Panc1 (cell line): ENCODE results near the gene COL11A2. TPM values are rescaled to one million over a fixed set of nuclear protein-coding genes. Genes with fewer than 3 reads are reported as not detected.

Experiments
- ATAC-seq: fragments of 200-7000 bp; cut with Tn5 transposase; 2 replicates; pipeline ENCODE4 v1.9.1; 2020; ENCODE audit warnings: mild to moderate bottlenecking, moderate library complexity
- BruUV-seq: library from RNA; stranded (reverse); fragments of 400-500 nt; replicated peaks from 2 replicates; lab custom pipeline; 2021; lab: Mats Ljungman, UMichigan
- CTCF ChIA-PET: fragments of 300-600 bp; sonication (Branson Sonifier 250); formaldehyde crosslinking; loops from one replicate; lab custom pipeline; 2022; ENCODE audit warnings: antibody characterized with exemption; lab: Charles Lee
- POLR2A ChIA-PET: fragments of 300-600 bp; sonication (Branson Sonifier 250); formaldehyde crosslinking; loops from one replicate; lab custom pipeline; 2022; ENCODE audit warnings: antibody characterized with exemption; lab: Charles Lee
- DNase-seq: peaks from one replicate; pipeline ENCODE4 v3.0.0-alpha.2; 2010; ENCODE audit warnings: low read depth, low spot score
- H3K27ac ChIP-seq: 2 replicates; pipeline ENCODE4 v1.5.1; 2011; ENCODE audit warnings: mild to moderate bottlenecking, low read length, inconsistent platforms
- H3K27me3 ChIP-seq: fragments of 200-500 bp; sonication (Bioruptor generic); 2 replicates; pipeline ENCODE4 v1.6.0; 2014; ENCODE audit warnings: low read length, inconsistent platforms; ENCODE audit not compliant: control insufficient read depth, insufficient read depth
- H3K36me3 ChIP-seq: fragments of 200-500 bp; sonication (Bioruptor generic); 2 replicates; pipeline ENCODE4 v1.5.1; 2014; ENCODE audit warnings: inconsistent platforms, mild to moderate bottlenecking, low read length, moderate library complexity; ENCODE audit not compliant: control insufficient read depth, insufficient read depth
- H3K4me1 ChIP-seq: 2 replicates; pipeline ENCODE4 v1.5.1; 2011; ENCODE audit warnings: inconsistent platforms, mild to moderate bottlenecking, low read length, moderate library complexity; ENCODE audit not compliant: control insufficient read depth, insufficient read depth
- H3K4me3 ChIP-seq, 2 experiments: 2 replicates each; pipeline ENCODE4 v1.5.1; 2011 to 2012; ENCODE audit warnings: low read depth in 2 of 2, low read length in 2 of 2, mild to moderate bottlenecking in 2 of 2, inconsistent platforms in 1 of 2, moderate library complexity in 1 of 2
- H3K9me3 ChIP-seq: fragments of 200-500 bp; sonication (Bioruptor generic); 2 replicates; pipeline ENCODE4 v1.5.1; 2014; ENCODE audit warnings: low read depth, mild to moderate bottlenecking, inconsistent platforms, low read length, moderate library complexity; ENCODE audit not compliant: control insufficient read depth, insufficient read depth
- POLR2AphosphoS5 ChIP-seq: IDR thresholded peaks from 2 replicates; pipeline ENCODE4 v1.6.1; 2012; ENCODE audit warnings: mild to moderate bottlenecking, low read depth, low read length, moderate library complexity
- SIN3A ChIP-seq: IDR thresholded peaks from 2 replicates; pipeline ENCODE4 v1.6.1; 2012; ENCODE audit warnings: low read depth, mild to moderate bottlenecking, low read length, moderate library complexity, borderline replicate concordance; ENCODE audit not compliant: insufficient read depth
- TCF7L2 ChIP-seq: IDR thresholded peaks from 2 replicates; pipeline ENCODE4 v1.6.1; 2011; ENCODE audit warnings: mild to moderate bottlenecking, low read depth, low read length, inconsistent platforms
- in situ Hi-C: cut with HindIII; loops from 2 replicates; pipeline ENCODE4 v1.10.0; 2016; ENCODE audit warnings: low sequenced_read_pairs, low pct_unique_long_range_greater_than_20kb
- intact Hi-C: fragments of 100-400 bp; cut with micrococcal nuclease; formaldehyde crosslinking; loops from one replicate; pipeline ENCODE4 v1.10.0; 2022; ENCODE audit not compliant: unreplicated experiment
- total RNA-seq: library from RNA; stranded (reverse); gene quantifications from one replicate; pipeline ENCODE4 v1.2.1, GENCODE V29; 2021; ENCODE audit not compliant: unreplicated experiment
- TF ChIP-seq, protein P1 (sequence below), 2 experiments: IDR thresholded peaks; 2 replicates each; pipeline ENCODE4 v1.6.1; 2011 to 2012; ENCODE audit warnings: low read depth in 2 of 2, control low read depth in 1 of 2, low read length in 1 of 2, mild to moderate bottlenecking in 1 of 2, moderate library complexity in 1 of 2; ENCODE audit not compliant: insufficient read depth in 1 of 2
- TF ChIP-seq, protein P2 (sequence below): fragments of 450-650 bp; IDR thresholded peaks from 2 replicates; pipeline ENCODE4 v1.5.1; 2017; ENCODE audit warnings: mild to moderate bottlenecking

The COL11A2 gene
- total RNA-seq, 1 experiment from 2014 or later = 0.57 TPM

DNA sequence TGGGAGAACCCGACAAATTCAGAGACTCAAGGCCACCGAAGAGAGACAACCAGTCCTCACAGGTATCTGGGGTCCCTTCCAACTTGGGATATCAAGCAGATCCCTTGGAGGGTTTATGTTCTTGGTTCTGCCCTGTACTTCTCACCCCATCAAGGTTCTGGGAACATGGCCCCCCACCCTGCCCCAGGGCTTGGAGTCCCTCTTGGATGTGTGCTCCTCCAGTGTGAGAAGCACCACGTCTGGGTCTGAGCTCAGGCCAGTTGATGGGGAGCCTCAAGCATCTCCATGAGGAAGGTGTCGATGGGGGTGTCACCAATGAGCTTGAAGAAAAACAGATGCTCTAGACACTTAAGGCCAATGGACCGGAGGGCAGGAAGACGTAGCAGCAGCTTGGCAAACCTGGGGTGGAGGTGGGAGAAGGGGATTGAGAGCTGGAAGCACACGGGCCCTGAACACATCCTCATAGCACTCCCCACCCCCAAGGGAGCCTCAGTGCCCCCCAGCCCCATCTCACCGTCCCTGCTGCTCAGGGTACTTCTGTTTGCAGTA lies 2.2 kb upstream of the COL11A2 start:
- ATAC-seq = no peak
- no peak overlapping the region for H3K27ac ChIP-seq
- no TSS peak for BruUV-seq
- ChIA-PET POLR2A (no interaction called here), CTCF (no interaction called here)
- TF ChIP-seq, protein P1, sequence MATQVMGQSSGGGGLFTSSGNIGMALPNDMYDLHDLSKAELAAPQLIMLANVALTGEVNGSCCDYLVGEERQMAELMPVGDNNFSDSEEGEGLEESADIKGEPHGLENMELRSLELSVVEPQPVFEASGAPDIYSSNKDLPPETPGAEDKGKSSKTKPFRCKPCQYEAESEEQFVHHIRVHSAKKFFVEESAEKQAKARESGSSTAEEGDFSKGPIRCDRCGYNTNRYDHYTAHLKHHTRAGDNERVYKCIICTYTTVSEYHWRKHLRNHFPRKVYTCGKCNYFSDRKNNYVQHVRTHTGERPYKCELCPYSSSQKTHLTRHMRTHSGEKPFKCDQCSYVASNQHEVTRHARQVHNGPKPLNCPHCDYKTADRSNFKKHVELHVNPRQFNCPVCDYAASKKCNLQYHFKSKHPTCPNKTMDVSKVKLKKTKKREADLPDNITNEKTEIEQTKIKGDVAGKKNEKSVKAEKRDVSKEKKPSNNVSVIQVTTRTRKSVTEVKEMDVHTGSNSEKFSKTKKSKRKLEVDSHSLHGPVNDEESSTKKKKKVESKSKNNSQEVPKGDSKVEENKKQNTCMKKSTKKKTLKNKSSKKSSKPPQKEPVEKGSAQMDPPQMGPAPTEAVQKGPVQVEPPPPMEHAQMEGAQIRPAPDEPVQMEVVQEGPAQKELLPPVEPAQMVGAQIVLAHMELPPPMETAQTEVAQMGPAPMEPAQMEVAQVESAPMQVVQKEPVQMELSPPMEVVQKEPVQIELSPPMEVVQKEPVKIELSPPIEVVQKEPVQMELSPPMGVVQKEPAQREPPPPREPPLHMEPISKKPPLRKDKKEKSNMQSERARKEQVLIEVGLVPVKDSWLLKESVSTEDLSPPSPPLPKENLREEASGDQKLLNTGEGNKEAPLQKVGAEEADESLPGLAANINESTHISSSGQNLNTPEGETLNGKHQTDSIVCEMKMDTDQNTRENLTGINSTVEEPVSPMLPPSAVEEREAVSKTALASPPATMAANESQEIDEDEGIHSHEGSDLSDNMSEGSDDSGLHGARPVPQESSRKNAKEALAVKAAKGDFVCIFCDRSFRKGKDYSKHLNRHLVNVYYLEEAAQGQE (IDR thresholded peaks at IDR 0.05; ENCODE audit: insufficient read depth in 1 of 2, low read depth in 2 of 2, low read length in 1 of 2) = no peak
- no peak for TF ChIP-seq POLR2AphosphoS5
- no peak for TF ChIP-seq TCF7L2
- no peak for TF ChIP-seq SIN3A
- TF ChIP-seq, protein P2, sequence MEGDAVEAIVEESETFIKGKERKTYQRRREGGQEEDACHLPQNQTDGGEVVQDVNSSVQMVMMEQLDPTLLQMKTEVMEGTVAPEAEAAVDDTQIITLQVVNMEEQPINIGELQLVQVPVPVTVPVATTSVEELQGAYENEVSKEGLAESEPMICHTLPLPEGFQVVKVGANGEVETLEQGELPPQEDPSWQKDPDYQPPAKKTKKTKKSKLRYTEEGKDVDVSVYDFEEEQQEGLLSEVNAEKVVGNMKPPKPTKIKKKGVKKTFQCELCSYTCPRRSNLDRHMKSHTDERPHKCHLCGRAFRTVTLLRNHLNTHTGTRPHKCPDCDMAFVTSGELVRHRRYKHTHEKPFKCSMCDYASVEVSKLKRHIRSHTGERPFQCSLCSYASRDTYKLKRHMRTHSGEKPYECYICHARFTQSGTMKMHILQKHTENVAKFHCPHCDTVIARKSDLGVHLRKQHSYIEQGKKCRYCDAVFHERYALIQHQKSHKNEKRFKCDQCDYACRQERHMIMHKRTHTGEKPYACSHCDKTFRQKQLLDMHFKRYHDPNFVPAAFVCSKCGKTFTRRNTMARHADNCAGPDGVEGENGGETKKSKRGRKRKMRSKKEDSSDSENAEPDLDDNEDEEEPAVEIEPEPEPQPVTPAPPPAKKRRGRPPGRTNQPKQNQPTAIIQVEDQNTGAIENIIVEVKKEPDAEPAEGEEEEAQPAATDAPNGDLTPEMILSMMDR = no peak
- no peaks in the 10 kb centered on the region for H3K27me3 ChIP-seq
- H3K36me3 ChIP-seq = peaks cover 8% of the 10 kb centered on the region; the same call in 1 of the 2 replicates
- no peak overlapping the region for H3K4me3 ChIP-seq
- no peaks in the 10 kb centered on the region for H3K9me3 ChIP-seq
- no peak for DNase-seq
- in situ Hi-C loops = no loop called here
- H3K4me1 ChIP-seq = peaks cover 9% of the 10 kb centered on the region
- intact Hi-C loops = no loop called here

DNA sequence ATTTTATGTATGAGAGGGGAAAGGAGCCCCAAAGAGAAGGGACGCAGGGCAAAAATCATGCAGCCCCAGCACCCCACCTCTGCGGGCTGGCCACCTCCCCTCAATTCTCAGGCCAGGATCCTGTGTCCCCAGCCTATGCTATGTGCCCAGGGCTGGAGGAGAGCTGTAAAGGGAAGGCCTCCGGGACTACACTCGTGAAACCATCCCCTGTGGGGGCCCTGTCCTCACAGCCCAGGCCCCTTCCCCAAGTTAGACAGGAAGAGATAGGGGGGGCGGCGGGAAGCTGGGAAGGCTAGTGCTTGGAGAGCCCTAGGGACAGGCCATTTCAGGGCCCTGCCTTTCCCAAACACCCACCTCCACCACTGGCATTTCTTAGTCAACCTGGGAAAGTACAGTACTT lies 1.4 kb upstream of the COL11A2 start:
- Histone ChIP-seq H3K4me3 (no peak overlapping the region), H3K27me3 (no peaks in the 10 kb centered on the region), H3K27ac (no peak overlapping the region), H3K36me3 (peaks cover 8% of the 10 kb centered on the region; the same call in 1 of the 2 replicates), H3K4me1 (peaks cover 7% of the 10 kb centered on the region), H3K9me3 (no peaks in the 10 kb centered on the region)
- DNase-seq = no peak
- CTCF ChIA-PET = no interaction called here
- intact Hi-C loops (no loop called here), in situ Hi-C loops (no loop called here)
- TF ChIP-seq, protein P2 = no peak
- TF ChIP-seq SIN3A (no peak), POLR2AphosphoS5 (no peak), TCF7L2 (no peak)
- TF ChIP-seq, protein P1 (IDR thresholded peaks at IDR 0.05; ENCODE audit: insufficient read depth in 1 of 2, low read depth in 2 of 2, low read length in 1 of 2) = no peak
- BruUV-seq = no TSS peak
- ATAC-seq = peak; percentile 14; the same call in 1 of the 2 replicates
- POLR2A ChIA-PET = no interaction called here
